GM10266 (cell line): ENCODE results near the gene IL17RA.

Experiments used
- DNase-seq: peaks from one replicate; pipeline ENCODE4 v3.0.0; 2012; ENCODE audit errors: extremely low spot score
- TF ChIP-seq, protein P1 (sequence below): IDR thresholded peaks from 2 replicates; pipeline ENCODE4 v1.5.1; 2012; ENCODE audit warnings: mild to moderate bottlenecking, low read depth; ENCODE audit not compliant: control insufficient read depth, insufficient read depth; ENCODE audit errors: missing control alignments

IL17RA gene

GRCh38 chr22:17091851-17092250 lies 7.1 kb downstream of the IL17RA start:
- TF ChIP-seq, protein P1, sequence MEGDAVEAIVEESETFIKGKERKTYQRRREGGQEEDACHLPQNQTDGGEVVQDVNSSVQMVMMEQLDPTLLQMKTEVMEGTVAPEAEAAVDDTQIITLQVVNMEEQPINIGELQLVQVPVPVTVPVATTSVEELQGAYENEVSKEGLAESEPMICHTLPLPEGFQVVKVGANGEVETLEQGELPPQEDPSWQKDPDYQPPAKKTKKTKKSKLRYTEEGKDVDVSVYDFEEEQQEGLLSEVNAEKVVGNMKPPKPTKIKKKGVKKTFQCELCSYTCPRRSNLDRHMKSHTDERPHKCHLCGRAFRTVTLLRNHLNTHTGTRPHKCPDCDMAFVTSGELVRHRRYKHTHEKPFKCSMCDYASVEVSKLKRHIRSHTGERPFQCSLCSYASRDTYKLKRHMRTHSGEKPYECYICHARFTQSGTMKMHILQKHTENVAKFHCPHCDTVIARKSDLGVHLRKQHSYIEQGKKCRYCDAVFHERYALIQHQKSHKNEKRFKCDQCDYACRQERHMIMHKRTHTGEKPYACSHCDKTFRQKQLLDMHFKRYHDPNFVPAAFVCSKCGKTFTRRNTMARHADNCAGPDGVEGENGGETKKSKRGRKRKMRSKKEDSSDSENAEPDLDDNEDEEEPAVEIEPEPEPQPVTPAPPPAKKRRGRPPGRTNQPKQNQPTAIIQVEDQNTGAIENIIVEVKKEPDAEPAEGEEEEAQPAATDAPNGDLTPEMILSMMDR: no peak

GRCh38 chr22:17093081-17093480 lies 8.3 kb downstream of the IL17RA start:
- DNase-seq: no peak
- TF ChIP-seq, protein P1: no peak

More at GRCh38 chr22:17091851-17092250, 7.1 kb downstream of the IL17RA start:
- no peak for DNase-seq

DNA sequence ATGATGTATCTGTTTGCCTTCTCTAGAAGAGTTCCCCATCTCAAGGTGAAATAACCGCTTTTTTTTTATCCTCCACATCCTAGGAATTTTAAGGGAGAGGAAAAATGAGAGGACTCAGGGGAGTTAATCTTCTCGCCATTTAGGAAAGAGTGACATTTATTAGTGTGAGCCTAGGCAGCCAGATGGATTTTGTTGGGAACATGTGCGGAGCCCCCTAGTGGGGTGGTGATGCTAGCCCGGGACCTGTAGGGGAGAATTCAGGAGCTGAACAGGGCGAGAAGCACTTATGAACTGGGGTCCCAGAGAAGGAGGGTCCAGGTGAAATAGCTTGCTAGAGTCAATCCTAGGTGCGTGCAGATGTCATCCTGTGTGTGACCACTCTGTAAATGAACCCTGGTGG lies 10.7 kb downstream of the IL17RA start:
- TF ChIP-seq, protein P1: no peak
- DNase-seq: no peak

- TF ChIP-seq, protein P1: no peak
- no peak for DNase-seq
These were observed 11.3 kb downstream of the IL17RA start for GRCh38 chr22:17096071-17096470.

DNA sequence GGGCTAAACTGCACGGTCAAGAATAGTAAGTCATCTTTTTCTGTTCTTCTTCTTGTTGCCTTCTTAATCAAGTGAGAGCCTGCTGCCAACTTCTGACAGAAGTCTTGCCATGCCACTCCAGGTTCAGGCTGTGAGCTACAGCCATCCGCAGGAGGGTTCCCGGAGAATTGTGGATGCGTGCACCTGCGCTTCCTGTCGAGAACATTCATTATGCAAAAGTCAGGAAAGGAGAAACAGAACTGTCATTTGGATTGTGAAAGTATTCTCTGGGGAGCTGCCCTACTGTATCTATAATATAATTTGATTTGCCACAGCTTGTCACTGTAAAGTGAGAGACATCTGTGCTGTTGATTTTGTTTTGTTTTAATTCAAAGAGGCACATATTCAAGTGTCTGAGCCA lies 12.3 kb downstream of the IL17RA start:
- DNase-seq: no peak
- TF ChIP-seq, protein P1: no peak

DNA sequence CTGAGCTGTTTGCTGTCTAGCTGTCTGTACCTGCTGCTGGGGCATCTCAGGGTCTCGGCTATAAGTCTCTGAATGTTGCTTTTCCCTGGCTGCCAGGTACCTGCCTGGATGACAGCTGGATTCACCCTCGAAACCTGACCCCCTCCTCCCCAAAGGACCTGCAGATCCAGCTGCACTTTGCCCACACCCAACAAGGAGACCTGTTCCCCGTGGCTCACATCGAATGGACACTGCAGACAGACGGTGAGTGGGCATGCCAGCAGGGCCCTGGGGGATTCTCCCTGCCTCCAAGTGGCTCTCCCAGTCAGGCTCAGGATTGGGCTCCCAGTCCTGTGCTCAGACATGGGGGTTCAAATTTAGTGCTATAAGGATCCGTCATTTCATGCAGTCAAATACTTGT lies 12.9 kb downstream of the IL17RA start:
- TF ChIP-seq, protein P1: no peak
- DNase-seq: no peak

DNA sequence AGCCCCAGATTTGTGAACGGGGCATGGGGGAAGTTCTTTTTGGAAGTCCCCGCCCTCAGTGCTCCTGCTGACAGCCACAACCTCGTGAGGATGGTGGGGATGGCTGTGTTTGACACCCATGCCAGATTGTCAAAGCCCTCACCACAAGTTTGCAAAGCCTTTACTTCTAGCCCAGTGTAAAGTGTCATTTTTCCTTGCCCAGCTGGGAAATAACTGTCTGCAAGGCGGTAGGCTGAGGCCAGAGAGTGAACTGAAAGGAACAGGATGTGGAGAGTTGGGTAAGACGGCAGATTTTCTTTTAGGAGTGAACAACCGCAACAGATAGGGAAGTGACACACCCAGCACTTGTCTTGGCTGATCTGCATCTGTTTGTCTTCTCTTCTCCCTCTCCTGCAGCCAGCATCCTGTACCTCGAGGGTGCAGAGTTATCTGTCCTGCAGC lies 13.6 kb downstream of the IL17RA start:
- peak; percentile 17 for DNase-seq
- TF ChIP-seq, protein P1: no peak

- TF ChIP-seq, protein P1: no peak
- peak; percentile 11 for DNase-seq
These were observed 15.8 kb downstream of the IL17RA start for GRCh38 chr22:17100621-17101020.
